Hematopoietic multipotent progenitor cell treated with erythropoietin and hydrocortisone succinate and interleukin-3 and kit ligand, for 8 days (in vitro differentiated cells): ENCODE measurements around the gene YDJC.
"Not testable (repeated sequence)": the region's sequence is repeated elsewhere in the genome, so short reads cannot be mapped to it uniquely, and the experiment has no call there.

Experiments
- DNase-seq: peaks from one replicate; pipeline ENCODE4 v3.0.0-alpha.2; 2015

YDJC gene

GRCh38 chr22:21628386-21629254, 1.2 kb downstream of the YDJC start:
- DNase-seq: no peak

GRCh38 chr22:21626735-21627469, 2.9 kb downstream of the YDJC start:
- no peak for DNase-seq

DNA sequence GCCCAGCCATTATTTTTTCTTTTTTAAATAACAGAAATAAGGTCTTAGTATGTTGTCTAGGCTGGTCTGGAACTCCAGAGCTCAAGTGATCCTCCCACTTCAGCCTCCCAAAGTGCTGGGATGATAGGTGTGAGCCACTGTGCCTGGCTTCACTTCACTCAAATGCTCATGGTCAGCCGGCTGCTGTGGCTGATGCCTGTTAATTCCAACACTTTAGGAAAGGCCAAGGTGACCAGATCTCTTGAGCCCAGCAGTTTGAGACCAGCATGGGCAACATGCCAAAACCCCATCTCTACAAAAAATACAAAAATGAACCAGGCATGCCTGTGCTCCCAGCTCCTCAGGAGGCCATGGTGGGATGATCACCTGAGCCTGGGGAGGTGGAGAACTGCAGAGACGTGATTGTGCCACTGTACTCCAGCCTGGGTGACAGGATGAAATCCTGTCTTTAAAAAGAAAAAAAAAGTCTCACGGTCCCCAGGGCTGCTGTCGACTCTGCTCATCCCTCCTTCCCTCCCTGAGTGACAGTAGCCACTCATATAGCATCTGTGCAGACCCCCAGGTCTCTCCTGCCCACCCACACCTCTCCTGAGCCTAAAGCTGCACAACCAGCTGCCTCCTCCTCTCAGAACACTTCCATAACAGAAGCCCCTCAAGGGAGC, 3.6 kb downstream of the YDJC start:
- DNase-seq: no peak

GRCh38 chr22:21624880-21625791, 4.7 kb downstream of the YDJC start:
- no peak for DNase-seq

DNA sequence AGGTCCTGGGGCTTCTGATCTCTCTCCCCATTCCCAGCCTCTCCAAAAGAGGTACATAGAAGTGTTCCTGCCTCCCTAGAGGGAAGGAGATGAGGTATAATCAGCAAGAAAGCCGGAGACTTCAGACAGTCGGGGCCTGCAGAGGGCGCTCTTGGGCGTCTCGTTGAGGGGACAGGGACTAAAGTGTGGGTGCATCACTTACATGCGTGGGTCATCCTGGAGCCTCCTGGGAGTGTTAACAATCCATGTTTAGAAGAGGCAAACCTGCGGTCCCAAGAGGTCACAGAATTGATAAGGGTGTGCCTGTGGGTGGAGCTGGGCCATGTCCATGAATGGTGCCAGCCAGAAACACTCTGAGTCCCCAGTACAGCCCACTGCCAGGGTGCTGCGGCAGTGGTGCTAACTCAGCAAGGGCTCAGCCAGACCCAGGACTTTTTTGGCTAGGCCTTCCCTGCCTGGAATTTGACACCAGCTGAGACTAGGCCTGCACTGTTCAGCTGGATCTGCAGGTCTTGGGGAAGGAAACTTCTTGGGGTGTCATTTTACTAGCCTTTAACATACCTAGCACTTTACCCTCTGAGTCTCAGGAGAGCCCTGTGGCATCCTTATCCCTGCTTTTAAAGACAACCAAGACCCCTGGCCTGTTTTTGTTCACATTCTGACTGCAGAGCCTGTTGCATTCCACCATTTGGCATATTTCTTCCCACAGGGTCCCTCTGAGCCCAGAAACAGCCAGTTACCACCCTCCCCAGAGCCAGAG, 5.5 kb downstream of the YDJC start:
- DNase-seq: peak; percentile 63

DNA sequence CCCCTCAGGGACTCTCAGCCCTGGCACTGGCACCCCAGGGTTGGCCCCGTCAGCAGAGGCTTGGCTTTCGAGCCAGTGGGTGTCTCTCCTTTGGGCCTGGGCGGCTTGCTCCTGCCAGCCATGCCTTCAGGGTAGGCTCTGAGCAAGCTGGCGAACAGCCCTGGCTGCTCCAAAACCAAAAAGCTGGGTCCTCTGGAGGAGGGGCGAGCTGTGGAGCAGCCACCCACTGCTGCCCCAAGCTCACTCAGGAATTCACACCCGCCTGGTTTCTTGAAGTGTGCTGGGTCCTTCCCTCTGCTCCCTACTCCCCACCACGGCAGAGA, 6.2 kb downstream of the YDJC start:
- DNase-seq: no peak

DNA sequence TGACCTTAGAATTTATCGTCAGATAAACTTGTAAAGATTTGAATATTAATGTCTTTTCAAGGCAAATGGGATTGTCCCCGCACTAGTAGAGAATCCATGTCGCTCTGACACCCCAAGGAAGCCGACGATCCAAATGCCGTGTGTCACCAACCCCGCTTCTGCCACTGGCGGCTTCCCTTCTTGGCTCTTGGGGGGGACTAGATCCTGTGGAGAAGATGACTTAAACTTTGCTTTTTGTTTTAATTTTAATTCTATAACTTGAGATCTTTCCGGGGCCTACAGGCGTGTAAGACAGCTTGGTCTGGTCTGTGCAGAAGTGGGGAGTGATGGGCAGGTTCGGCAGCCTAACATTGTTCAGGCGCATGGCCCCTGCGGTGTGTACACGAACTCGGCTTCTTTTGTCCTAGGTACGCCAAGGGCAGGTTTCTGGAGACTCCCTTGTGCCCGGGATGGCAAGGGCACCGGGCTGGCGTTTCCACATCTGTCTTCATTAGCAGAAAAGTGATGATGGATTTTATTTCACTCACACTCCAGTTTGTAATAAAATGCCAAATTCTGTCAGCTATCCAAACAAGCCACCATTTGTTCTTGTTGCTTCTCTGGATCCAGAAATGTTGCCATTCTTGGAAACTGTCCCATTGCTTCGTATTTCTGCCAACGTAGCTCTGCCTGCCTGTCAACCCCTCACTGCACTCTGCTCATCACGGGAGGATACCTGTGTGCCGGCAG, 6.7 kb downstream of the YDJC start:
- DNase-seq: no peak

DNA sequence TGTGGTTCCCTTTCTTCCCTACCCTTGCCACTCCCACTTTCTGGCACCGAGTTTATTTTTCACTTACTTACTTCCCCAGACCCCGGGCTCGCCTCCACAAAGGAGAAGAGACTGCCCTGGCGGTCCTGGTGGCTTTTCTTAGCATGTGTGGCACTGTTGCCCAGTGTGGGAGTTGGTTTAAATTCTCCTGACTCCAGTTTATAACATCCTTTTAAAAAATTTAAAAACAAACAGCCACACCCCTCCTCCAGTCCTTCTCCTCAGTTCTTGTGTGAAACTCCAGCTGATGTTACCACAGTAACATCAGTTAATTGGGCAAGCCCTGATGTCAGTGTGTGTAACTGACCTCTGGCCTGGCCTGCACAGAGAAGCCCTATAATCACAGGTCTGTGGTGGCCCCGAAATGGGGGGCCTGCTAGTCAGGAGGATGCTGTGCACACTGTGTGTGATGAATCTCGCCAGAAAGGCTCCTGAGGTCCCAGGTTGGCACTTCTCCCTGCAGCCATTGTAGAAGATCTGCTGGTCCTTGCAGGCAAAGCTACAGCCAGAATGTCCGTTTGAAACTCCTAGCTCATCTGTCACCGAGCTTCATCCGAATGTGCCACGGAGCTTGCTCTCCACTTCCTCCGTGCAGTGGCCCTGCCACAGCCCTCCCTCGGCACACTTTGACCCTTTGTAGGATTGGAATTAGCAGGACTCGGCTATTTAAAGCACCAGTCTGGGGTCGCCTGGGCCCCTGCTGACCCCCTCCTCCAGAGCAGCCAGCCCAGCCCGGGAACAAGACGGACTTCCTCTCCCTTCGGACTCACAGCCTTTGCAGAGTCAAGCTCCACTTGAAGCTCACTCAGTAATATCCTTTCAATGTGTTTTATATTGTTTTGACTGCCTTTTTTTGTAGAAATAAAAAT, 7.6 kb downstream of the YDJC start:
- DNase-seq: no peak

DNA sequence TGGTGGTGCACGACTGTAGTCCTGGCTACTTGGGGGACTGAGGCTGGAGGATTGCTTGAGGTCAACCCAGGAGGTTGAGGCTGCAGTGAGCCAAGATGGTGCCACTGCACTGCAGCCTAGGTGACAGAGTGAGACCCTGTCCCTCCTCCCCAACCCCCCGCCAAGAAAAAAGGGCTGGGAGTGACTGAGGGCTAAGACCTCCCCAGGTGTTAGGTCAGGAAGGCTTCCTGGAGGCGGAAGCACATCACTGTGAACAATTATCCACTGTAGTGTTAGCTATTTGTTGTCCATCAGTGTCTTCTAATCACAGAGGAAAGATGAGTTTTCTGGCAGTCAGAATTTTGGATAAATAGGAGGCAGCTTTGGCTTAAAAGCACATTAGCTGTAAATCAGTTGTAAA, 8.8 kb downstream of the YDJC start:
- DNase-seq: no peak

- DNase-seq: not testable (repeated sequence)
These were observed 12.5 kb downstream of the YDJC start for GRCh38 chr22:21617337-21617736.

DNA sequence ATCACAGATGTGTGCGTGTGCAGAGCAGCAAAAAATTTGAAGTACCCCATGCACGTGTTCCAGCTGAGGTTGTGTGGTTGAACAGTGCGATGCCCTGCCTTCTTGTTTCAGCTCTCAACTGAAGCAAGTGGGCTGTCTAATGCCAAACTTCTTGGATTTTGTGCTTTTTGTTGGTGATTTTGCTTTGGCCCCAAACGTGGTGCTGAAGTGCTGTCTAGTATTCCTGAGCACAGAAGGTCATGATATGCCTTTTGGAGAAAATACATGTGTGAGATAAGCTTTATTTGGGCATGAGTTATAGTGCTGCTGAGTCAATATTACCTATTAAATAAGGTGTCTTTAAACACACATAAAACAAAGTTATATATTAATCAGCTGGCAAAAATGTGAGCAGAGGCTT, 14.1 kb downstream of the YDJC start:
- DNase-seq: no peak

- no peak for DNase-seq
These were observed 16.1 kb downstream of the YDJC start for GRCh38 chr22:21613553-21614233.

DNA sequence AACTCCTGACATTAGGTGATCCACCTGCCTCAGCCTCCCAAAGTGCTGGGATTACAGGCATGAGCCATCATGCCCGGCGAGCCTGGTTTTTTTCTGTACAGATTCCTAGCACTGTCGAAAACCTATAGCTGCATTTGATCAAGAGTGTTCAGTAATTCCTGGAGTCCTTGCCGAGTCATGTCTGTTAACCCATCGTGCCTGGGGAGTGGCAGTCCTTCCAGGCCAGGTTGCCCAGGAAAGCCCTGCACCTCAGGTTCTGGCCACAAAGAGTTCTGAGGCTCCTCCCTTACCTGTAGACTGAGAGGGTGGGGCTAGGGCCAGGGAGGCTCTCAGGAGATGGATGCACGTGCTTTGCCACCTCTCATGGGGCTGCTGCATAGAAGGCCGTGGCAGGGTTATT, 17.0 kb downstream of the YDJC start:
- DNase-seq: no peak

GRCh38 chr22:21611210-21611977, 18.4 kb downstream of the YDJC start:
- no peak for DNase-seq

DNA sequence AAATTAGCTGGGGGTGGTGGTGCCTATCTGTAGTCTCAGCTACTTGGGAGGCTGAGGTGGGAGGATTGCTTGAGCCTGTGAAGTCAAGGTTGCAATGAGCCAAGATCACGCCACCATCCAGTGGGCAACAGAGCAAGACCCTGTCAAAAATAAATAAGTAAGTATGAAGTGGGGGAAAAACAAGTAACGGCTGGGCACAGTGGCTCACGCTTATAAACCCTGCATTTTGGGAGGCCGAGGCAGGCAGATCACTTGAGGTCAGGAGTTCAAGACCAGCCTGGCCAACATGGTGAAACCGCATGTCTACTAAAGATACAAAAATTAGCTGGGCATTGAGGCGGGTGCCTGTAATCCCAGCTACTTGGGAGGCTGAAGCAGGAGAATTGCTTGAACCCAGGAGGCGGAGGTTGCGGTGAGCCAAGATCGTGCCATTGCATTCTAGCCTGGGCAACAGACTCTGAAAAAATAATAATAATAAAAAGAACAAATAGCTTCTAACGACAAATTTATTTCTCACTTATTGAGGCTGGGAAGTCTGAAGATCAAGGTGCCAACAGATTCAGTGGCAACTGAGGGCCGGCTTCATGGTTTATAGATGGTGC, 20.2 kb downstream of the YDJC start:
- not testable (repeated sequence) for DNase-seq

DNA sequence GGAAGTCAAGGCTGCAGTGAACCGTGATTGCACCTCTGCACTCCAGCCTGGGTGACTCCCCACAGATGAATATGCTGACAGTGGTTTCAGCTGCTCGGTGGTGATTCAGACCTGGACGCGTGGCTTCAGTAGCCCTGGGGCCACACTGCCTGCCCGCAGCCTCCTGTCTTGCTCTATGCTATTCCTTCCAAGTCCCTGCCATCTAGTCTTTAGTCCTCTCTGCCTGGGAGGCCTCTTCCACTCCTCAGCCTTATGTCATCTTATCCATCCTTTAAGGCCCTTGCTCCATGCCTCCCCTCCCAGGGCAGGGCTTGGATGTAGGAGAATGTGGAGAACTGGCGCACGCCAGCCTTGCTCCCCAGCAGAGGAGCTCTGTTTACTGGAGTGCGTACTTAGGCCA, 23.0 kb downstream of the YDJC start:
- DNase-seq: no peak

DNA sequence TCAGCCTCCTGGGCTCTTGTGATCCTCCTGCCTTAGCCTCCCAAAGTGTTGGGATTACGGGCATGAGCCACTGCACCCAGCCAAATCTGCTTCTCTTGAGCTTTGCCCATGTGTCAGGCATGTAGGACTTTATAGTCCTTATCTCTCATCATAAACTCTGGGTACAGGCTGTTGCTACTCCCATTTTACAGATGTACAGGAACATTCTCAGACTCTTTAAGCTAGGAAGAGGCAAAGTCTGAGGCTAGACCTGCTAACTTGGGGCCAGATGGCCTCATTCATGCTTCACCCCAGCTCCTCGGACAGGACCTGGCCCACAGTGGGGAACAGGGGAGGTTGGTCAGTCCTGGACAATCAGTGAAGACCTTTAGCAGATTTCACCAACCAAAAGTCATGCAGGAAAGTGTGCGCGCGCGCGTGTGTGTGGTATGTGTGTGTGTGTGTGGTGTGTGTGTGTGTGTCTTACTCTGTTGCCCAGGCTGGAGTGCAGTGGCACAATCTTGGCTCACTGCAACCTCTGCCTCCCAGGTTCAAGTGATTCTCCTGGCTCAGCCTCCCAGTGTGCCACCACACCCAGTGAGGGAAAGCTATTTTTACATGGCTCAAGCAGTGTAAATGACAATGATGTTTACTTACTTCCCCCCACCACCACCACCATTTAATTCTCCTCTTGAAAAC, 23.8 kb downstream of the YDJC start:
- DNase-seq: no peak

GRCh38 chr22:21603973-21604372, 25.8 kb downstream of the YDJC start:
- no peak for DNase-seq
